Measurements from ENCODE around the gene DRGX.

- no peak for TF ChIP-seq CTCF (IDR thresholded peaks at IDR 0.05)
- TF ChIP-seq POLR2A (IDR thresholded peaks at IDR 0.05; ENCODE audit: low read depth) = no peak
These were observed 30.6 kb downstream of the DRGX start for GRCh38 chr10:49365275-49365674.

Measured in esophagus muscularis mucosa (tissue), 3 donors.